HG03280 (cell line): Measurements from ENCODE around the gene F2R.
"Not testable (repeated sequence)": the region's sequence is repeated elsewhere in the genome, so short reads cannot be mapped to it uniquely, and the experiment has no call there.

Experiments used
- ATAC-seq: cut with Tn5 transposase; IDR thresholded peaks from one replicate; pipeline ENCODE4 v1.9.1; 2021; ENCODE audit warnings: mild to moderate bottlenecking, moderate library complexity; ENCODE audit not compliant: unreplicated experiment

F2R gene

GRCh38 chr5:76717222-76718083, 1.5 kb downstream of the F2R start:
- no peak for ATAC-seq

- no peak for ATAC-seq
Measured at GRCh38 chr5:76718381-76718832, 2.5 kb downstream of the F2R start.

GRCh38 chr5:76718880-76719279, 3.0 kb downstream of the F2R start:
- ATAC-seq: no peak

GRCh38 chr5:76720988-76721569, 5.2 kb downstream of the F2R start:
- ATAC-seq: peak; percentile 90

GRCh38 chr5:76723266-76723665, 7.3 kb downstream of the F2R start:
- no peak for ATAC-seq

- ATAC-seq: no peak
Measured at GRCh38 chr5:76723906-76724305, 8.0 kb downstream of the F2R start.

GRCh38 chr5:76724871-76725270, 8.9 kb downstream of the F2R start:
- ATAC-seq: no peak

- ATAC-seq: no peak
Measured at GRCh38 chr5:76728965-76729364, 13.0 kb downstream of the F2R start.

GRCh38 chr5:76729373-76730290, 13.7 kb downstream of the F2R start:
- ATAC-seq: no peak

GRCh38 chr5:76732405-76733048, 16.6 kb downstream of the F2R start:
- no peak for ATAC-seq

GRCh38 chr5:76733049-76733417, 17.1 kb downstream of the F2R start:
- no peak for ATAC-seq

GRCh38 chr5:76735762-76736545, 20.0 kb downstream of the F2R start:
- ATAC-seq: no peak

- ATAC-seq: no peak
Measured at GRCh38 chr5:76736679-76737556, 21.0 kb downstream of the F2R start.

- ATAC-seq: no peak
Measured at GRCh38 chr5:76737846-76738245, 21.9 kb downstream of the F2R start.

GRCh38 chr5:76741506-76741905, 25.6 kb downstream of the F2R start:
- ATAC-seq: not testable (repeated sequence)

- ATAC-seq: no peak
Measured at GRCh38 chr5:76742583-76742982, 26.7 kb downstream of the F2R start.

- no peak for ATAC-seq
Measured at GRCh38 chr5:76744632-76745031, 28.7 kb downstream of the F2R start.

- ATAC-seq: no peak
Measured at GRCh38 chr5:76745670-76746069, 29.7 kb downstream of the F2R start.

- no peak for ATAC-seq
Measured at GRCh38 chr5:76746677-76747076, 30.8 kb downstream of the F2R start.
